Endothelial cell of umbilical vein (primary cell): ENCODE results near the gene CDO1. TPM values are rescaled to one million over a fixed set of nuclear protein-coding genes. Genes with fewer than 3 reads are reported as not detected.

Experiments
- Bru-seq: library from RNA; stranded (reverse); fragments of 400-500 nt; gene quantifications from one replicate; lab custom pipeline; 2021; lab: Mats Ljungman, UMichigan
- BruChase-seq, 2 experiments: library from RNA; stranded (reverse); fragments of 400-500 nt; gene quantifications; one replicate each; lab custom pipeline; 2021; lab: Mats Ljungman, UMichigan
- BruUV-seq: library from RNA; stranded (reverse); fragments of 400-500 nt; replicated peaks from 2 replicates; lab custom pipeline; 2021; lab: Mats Ljungman, UMichigan
- CTCF ChIA-PET: fragments of 300-600, 350-600 bp; sonication (Branson Sonifier 250); formaldehyde crosslinking; loops from one replicate; lab custom pipeline; 2021; ENCODE audit warnings: antibody characterized with exemption, inconsistent platforms; lab: Charles Lee
- POLR2A ChIA-PET: fragments of 300-600, 350-600 bp; sonication (Branson Sonifier 250); formaldehyde crosslinking; loops from one replicate; lab custom pipeline; 2021; ENCODE audit warnings: antibody characterized with exemption, inconsistent platforms; lab: Charles Lee
- DNase-seq: peaks from one replicate; pipeline ENCODE4 v3.0.0-alpha.2; 2011; ENCODE audit warnings: low read depth, low spot score
- FAIRE-seq: peaks from 2 replicates; lab custom pipeline; 2011; peaks lifted over from hg19 to GRCh38; lab: Jason Lieb, UNC
- H2AFZ ChIP-seq: 2 replicates; pipeline ENCODE4 v1.6.0; 2012; ENCODE audit warnings: low read depth, low read length, control low read depth, inconsistent platforms
- H3K27ac ChIP-seq: 2 replicates; pipeline ENCODE4 v1.5.1; 2011; ENCODE audit warnings: low read depth, mild to moderate bottlenecking, control low read depth, low read length, moderate library complexity; ENCODE audit not compliant: insufficient read depth
- H3K27me3 ChIP-seq, 2 experiments: 2 replicates each; pipeline versions ENCODE4 v1.6.0 to v1.6.1; 2011; ENCODE audit warnings: low read length in 2 of 2, mixed read lengths in 1 of 2; ENCODE audit not compliant: control insufficient read depth in 2 of 2, insufficient read depth in 2 of 2
- H3K36me3 ChIP-seq, 2 experiments: 2 replicates in 1 of 2; 3 replicates in 1 of 2; pipeline ENCODE4 v1.5.1; 2011; ENCODE audit warnings: low read length in 2 of 2, mild to moderate bottlenecking in 1 of 2, moderate library complexity in 1 of 2; ENCODE audit not compliant: control insufficient read depth in 2 of 2, insufficient read depth in 2 of 2; ENCODE audit errors: extremely low read depth in 1 of 2
- H3K4me1 ChIP-seq: 3 replicates; pipeline ENCODE4 v1.5.1; 2011; ENCODE audit warnings: mild to moderate bottlenecking, low read length; ENCODE audit not compliant: control insufficient read depth, insufficient read depth; ENCODE audit errors: extremely low read depth
- H3K4me2 ChIP-seq: 2 replicates; pipeline ENCODE4 v1.6.1; 2011; ENCODE audit warnings: low read length, control low read depth, mixed read lengths; ENCODE audit not compliant: insufficient read depth
- H3K4me3 ChIP-seq, 3 experiments: fragments of 200-600 bp in 1 of 3; sonication (generic), shearing (Covaris generic) in 1 of 3; replicated peaks in 1 of 3; 2 replicates each; pipeline ENCODE4 v1.5.1; 2011 to 2016; ENCODE audit warnings: control low read depth in 3 of 3, low read length in 3 of 3, mild to moderate bottlenecking in 2 of 3, inconsistent platforms in 1 of 3, low read depth in 1 of 3, moderate library complexity in 1 of 3; ENCODE audit not compliant: insufficient read depth in 1 of 3
- H3K79me2 ChIP-seq: 2 replicates; pipeline ENCODE4 v1.6.0; 2012; ENCODE audit warnings: low read length, inconsistent platforms; ENCODE audit not compliant: control insufficient read depth, insufficient read depth
- H3K9ac ChIP-seq: replicated peaks from 2 replicates; pipeline ENCODE3; 2011; ENCODE audit warnings: low read length, control low read depth; ENCODE audit not compliant: insufficient read depth; ENCODE audit errors: extremely low read depth
- H3K9me1 ChIP-seq: replicated peaks from 3 replicates; pipeline ENCODE4 v1.6.0; 2011; ENCODE audit warnings: mild to moderate bottlenecking, low read length; ENCODE audit not compliant: control insufficient read depth, insufficient read depth; ENCODE audit errors: extremely low read depth
- H3K9me3 ChIP-seq: replicated peaks from 2 replicates; pipeline ENCODE4 v1.5.1; 2012; ENCODE audit warnings: low read length, inconsistent platforms; ENCODE audit not compliant: control insufficient read depth, insufficient read depth
- H4K20me1 ChIP-seq: replicated peaks from 2 replicates; pipeline ENCODE3; 2011; ENCODE audit warnings: mild to moderate bottlenecking, low read length; ENCODE audit not compliant: control insufficient read depth, insufficient read depth; ENCODE audit errors: extremely low read depth
- EZH2 ChIP-seq: IDR thresholded peaks from 2 replicates; pipeline ENCODE4 v1.6.1; 2012; ENCODE audit warnings: borderline replicate concordance, low read depth, mild to moderate bottlenecking, moderate library complexity, low read length, inconsistent platforms; ENCODE audit not compliant: severe bottlenecking
- FOS ChIP-seq: IDR thresholded peaks from 2 replicates; pipeline ENCODE4 v1.6.1; 2011; ENCODE audit warnings: mild to moderate bottlenecking, low read length, moderate library complexity, borderline replicate concordance; ENCODE audit not compliant: insufficient read depth
- GATA2 ChIP-seq: IDR thresholded peaks from 2 replicates; pipeline ENCODE4 v1.7.0; 2011; ENCODE audit warnings: low read depth, mild to moderate bottlenecking, moderate library complexity, mixed read lengths, low read length; ENCODE audit not compliant: insufficient read length, insufficient read depth
- JUN ChIP-seq: IDR thresholded peaks from 2 replicates; pipeline ENCODE4 v1.6.1; 2011; ENCODE audit warnings: borderline replicate concordance, low read depth; ENCODE audit not compliant: insufficient read length, insufficient read depth
- MYC ChIP-seq: IDR thresholded peaks from one replicate; pipeline ENCODE4 v1.6.1; 2011; ENCODE audit warnings: mild to moderate bottlenecking, low read depth, low read length
- POLR2A ChIP-seq: IDR thresholded peaks from 2 replicates; pipeline ENCODE4 v1.6.1; 2012; ENCODE audit warnings: low read depth, mild to moderate bottlenecking, control low read depth, low read length
- POLR2AphosphoS5 ChIP-seq: IDR thresholded peaks from 2 replicates; pipeline ENCODE4 v1.6.1; 2012; ENCODE audit warnings: low read depth, mild to moderate bottlenecking, control low read depth, low read length, moderate library complexity; ENCODE audit not compliant: insufficient read depth
- dilution Hi-C: fragments of 300-500 bp; cut with MboI; formaldehyde crosslinking; loops from one replicate; pipeline ENCODE4 v1.15.0; 2019; ENCODE audit warnings: low sequenced_read_pairs; ENCODE audit not compliant: extremely low pct_ligation_motif_present
- intact Hi-C: fragments of 100-400 bp; cut with micrococcal nuclease; formaldehyde crosslinking; loops from one replicate; pipeline ENCODE4 v1.10.0; 2022
- long read RNA-seq: library from polyadenylated mRNA; stranded (forward); transcript quantifications from one replicate; pipeline ENCODE4 v2.0.0, GENCODE V29; 2021
- polyA minus RNA-seq, 3 experiments: library from RNA; depleted of rRNA, polyadenylated mRNA; stranded (reverse); fragments of >200 nt; gene quantifications; 1 replicate in 1 of 3; 2 replicates in 2 of 3; pipeline ENCODE4 v1.2.3, GENCODE V29; 2011
- polyA plus RNA-seq, 4 experiments: library from polyadenylated mRNA; depleted of rRNA in 3 of 4; stranded (reverse) in 3 of 4; unstranded in 1 of 4; fragments of >200 nt; gene quantifications; 2 replicates each; pipeline versions ENCODE4 v1.2.1 to v1.2.3, GENCODE V29; 2011 to 2012; ENCODE audit warnings: missing spikeins in 1 of 4
- total RNA-seq: library from RNA; stranded (reverse); gene quantifications from 2 replicates; pipeline ENCODE4 v1.2.3, GENCODE V29; 2021
- TF ChIP-seq, protein P1 (sequence below), 2 donors: IDR thresholded peaks; 1 replicate in 1 of 2; 2 replicates in 1 of 2; pipeline ENCODE4 v1.5.1; 2011; ENCODE audit warnings: low read length in 2 of 2, mild to moderate bottlenecking in 2 of 2, moderate library complexity in 2 of 2, control low read depth in 1 of 2, inconsistent platforms in 1 of 2, low read depth in 1 of 2; ENCODE audit not compliant: insufficient read depth in 1 of 2; ENCODE audit errors: extremely low read depth in 1 of 2
- TF ChIP-seq, protein P2 (sequence below): IDR thresholded peaks from 2 replicates; pipeline ENCODE4 v1.6.1; 2011; ENCODE audit not compliant: insufficient read depth, insufficient read length

The CDO1 gene
- total RNA-seq (1.3 and 1.7 TPM in 2 replicates), polyA plus RNA-seq (1.1 and 1.3 TPM in 2 replicates), polyA minus RNA-seq (1.5 and 3.4 TPM in 2 replicates), Bru-seq, nascent RNA (percentile 37 among the genes with signal in this experiment), BruChase-seq, experiment 1, labeled RNA remaining after a 6-hour chase (percentile 35 among the genes with signal in this experiment), BruChase-seq, experiment 2, labeled RNA remaining after a 2-hour chase (percentile 34 among the genes with signal in this experiment)
- polyA plus RNA-seq (2011; cell fraction: cytosol; rRNA removed), result 0.75 and 0.98 TPM in 2 replicates
- polyA plus RNA-seq (2011; cell fraction: nucleus; rRNA removed), result 0.62 and 1.4 TPM in 2 replicates
- polyA plus RNA-seq (2012), result 0.35 and 0.63 TPM in 2 replicates
- polyA minus RNA-seq (2011; cell fraction: cytosol; rRNA and poly(A)+ RNA removed), result not detected
- 1.8 TPM in 1 of 2 replicates, not detected in the other for polyA minus RNA-seq (2011; cell fraction: nucleus; rRNA and poly(A)+ RNA removed)
- long read RNA-seq, partial matches to known transcripts, result 0 of 5 reads
- long read RNA-seq, other reads (novel, unspliced or antisense), result 2 of 5 reads

DNA sequence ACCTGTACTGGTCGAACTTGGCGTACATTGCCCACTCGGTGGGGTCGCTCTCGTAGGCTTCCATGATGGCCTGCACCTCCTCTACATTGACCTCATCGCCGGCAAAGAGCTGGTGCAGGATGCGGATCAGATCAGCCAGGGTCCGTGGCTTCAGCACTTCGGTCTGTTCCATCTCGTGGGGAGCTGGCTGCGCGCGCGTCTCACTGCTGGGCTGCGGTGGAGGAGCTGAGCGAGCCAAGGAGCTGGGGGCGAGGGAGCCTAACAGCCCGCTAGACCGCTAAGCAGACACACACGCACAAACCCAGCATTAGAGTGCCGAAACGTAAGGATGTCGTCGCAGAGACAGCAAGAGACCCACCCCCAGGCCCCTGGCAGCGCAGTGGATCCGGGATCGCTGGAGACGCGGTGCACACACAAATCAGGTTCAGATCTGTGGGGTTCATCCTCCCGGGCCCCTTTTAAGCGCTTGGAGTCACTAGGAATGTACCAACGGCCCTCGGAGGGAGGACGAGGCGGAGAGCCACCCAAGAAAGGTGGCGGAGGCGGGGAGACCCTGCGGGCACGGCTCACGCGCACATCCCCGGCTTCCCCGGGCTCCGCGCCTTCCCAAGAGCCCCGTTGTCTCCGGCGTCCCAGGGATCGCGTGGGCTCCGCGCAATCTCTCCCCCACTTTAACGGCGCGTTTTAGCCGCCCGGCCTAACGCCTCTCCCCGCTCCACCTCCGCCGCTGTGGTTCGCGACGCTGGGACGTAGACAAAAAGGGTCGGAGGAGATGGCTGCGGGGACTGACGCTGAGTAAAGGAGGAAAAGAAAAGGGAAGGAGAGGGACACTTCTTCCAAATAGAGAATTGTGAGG, at the start of gene CDO1:
Gene CDO1, minus strand, starts transcription at position 434 of the 856 bp plus-strand sequence. Its CDS starts 262 bp downstream, at position 172.
- no peaks in the 10 kb centered on the region for H4K20me1 ChIP-seq
- no TSS peak for BruUV-seq
- ChIA-PET POLR2A (interaction anchor here (1.0 kb wide), 1 partner anchor 24 kb away, joined by 4 read pairs; no protein-coding TSS in a partner anchor), CTCF (interaction anchor here (0.7 to 1.6 kb wide), 5 partner anchors 14 to 252 kb away, joined by 3 to 11 read pairs (median 3); no protein-coding TSS in a partner anchor)
- no peak for FAIRE-seq
- no peaks in the 10 kb centered on the region for H3K9me3 ChIP-seq
- H3K36me3 ChIP-seq, result no peaks in the 10 kb centered on the region
- peaks cover 6% of the 10 kb centered on the region for H3K4me1 ChIP-seq
- no peaks in the 10 kb centered on the region for H3K9me1 ChIP-seq
- peak within 1 kb of the TSS; percentile 81 for H3K4me2 ChIP-seq
- peak within 1 kb of the TSS; percentile 55 for H2AFZ ChIP-seq
- dilution Hi-C loops, result no loop called here
- peaks cover 27 to 38% of the 10 kb centered on the region in 2 experiments for H3K27me3 ChIP-seq
- DNase-seq, result peak; percentile 53
- no peaks in the 10 kb centered on the region for H3K79me2 ChIP-seq
- TF ChIP-seq GATA2 (no peak), MYC (no peak), EZH2 (no peak), JUN (no peak), FOS (no peak), POLR2AphosphoS5 (no peak), POLR2A (no peak)
- TF ChIP-seq, protein P1, sequence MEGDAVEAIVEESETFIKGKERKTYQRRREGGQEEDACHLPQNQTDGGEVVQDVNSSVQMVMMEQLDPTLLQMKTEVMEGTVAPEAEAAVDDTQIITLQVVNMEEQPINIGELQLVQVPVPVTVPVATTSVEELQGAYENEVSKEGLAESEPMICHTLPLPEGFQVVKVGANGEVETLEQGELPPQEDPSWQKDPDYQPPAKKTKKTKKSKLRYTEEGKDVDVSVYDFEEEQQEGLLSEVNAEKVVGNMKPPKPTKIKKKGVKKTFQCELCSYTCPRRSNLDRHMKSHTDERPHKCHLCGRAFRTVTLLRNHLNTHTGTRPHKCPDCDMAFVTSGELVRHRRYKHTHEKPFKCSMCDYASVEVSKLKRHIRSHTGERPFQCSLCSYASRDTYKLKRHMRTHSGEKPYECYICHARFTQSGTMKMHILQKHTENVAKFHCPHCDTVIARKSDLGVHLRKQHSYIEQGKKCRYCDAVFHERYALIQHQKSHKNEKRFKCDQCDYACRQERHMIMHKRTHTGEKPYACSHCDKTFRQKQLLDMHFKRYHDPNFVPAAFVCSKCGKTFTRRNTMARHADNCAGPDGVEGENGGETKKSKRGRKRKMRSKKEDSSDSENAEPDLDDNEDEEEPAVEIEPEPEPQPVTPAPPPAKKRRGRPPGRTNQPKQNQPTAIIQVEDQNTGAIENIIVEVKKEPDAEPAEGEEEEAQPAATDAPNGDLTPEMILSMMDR (IDR thresholded peaks at IDR 0.05; ENCODE audit: extremely low read depth in 1 of 2, insufficient read depth in 1 of 2, low read depth in 1 of 2, low read length in 2 of 2), result no peak
- TF ChIP-seq, protein P2, sequence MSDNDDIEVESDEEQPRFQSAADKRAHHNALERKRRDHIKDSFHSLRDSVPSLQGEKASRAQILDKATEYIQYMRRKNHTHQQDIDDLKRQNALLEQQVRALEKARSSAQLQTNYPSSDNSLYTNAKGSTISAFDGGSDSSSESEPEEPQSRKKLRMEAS, result no peak
- peak within 1 kb of the TSS; percentile 12 for H3K9ac ChIP-seq
- H3K27ac ChIP-seq, result no peak within 1 kb of the TSS
- intact Hi-C loops, result loop anchor here (2.0 kb wide), 1 partner anchor 22 kb away; no protein-coding TSS in a partner anchor
- peak within 1 kb of the TSS; percentile 6 to 40 (median 24) for H3K4me3 ChIP-seq
